Erythroblast (primary cell): ENCODE measurements around the gene MTREX.

Source experiments
- GATA1 ChIP-seq: IDR thresholded peaks from 2 replicates; pipeline ENCODE4 v1.6.1; 2011; ENCODE audit warnings: low read depth, mild to moderate bottlenecking, control low read depth, low read length, moderate library complexity
- POLR2A ChIP-seq: IDR thresholded peaks from 2 replicates; pipeline ENCODE4 v1.6.1; 2011; ENCODE audit warnings: mild to moderate bottlenecking, low read length

GRCh38 chr5:55343107-55343506 lies 35.3 kb downstream of the MTREX start:
- TF ChIP-seq POLR2A, result no peak
- no peak for TF ChIP-seq GATA1
